Activated T-cell treated with anti-CD3 and anti-CD28 coated beads, Interleukin-2, amount 50 U/mL, for 4 hours (primary cell): Measurements from ENCODE around the gene RFTN2. TPM values are rescaled to one million over a fixed set of nuclear protein-coding genes. Genes with fewer than 3 reads are reported as not detected.

Source experiments
- total RNA-seq, 3 donors: library from RNA; stranded (reverse); gene quantifications; one replicate each; pipeline ENCODE4 v1.2.1, GENCODE V29; 2021

The RFTN2 gene
- total RNA-seq, 3 donors from 2014 or later = not detected

Other genes with a start within 250 kb of the RFTN2 start
- gene SF3B1, start 240.6 kb downstream of the RFTN2 start, total RNA-seq = 100 to 1,000 TPM; 242 to 249 (median 243) TPM
- gene COQ10B, start 222.0 kb downstream of the RFTN2 start, total RNA-seq = 10 to 100 TPM; 32.3 to 34.6 (median 32.7) TPM
- gene HSPD1, start 175.7 kb downstream of the RFTN2 start, total RNA-seq = 1,000 to 10,000 TPM; 1,165 to 1,393 (median 1,366) TPM
- 100 to 1,000 TPM; 452 to 521 (median 492) TPM for gene HSPE1, start 175.2 kb downstream of the RFTN2 start, total RNA-seq
- 10 to 100 TPM; 23.5 to 28.1 (median 23.8) TPM for gene MOB4, start 159.5 kb downstream of the RFTN2 start, total RNA-seq
- gene MARS2, start 29.8 kb upstream of the RFTN2 start, total RNA-seq = 10 to 100 TPM; 32.4 to 36.9 (median 34.7) TPM
- gene BOLL, start 109.7 kb upstream of the RFTN2 start, total RNA-seq = not detected
- 1 to 10 TPM in 2 of 3 donors, under 1 TPM in 1; 0.94 to 1.8 (median 1.2) TPM for gene PLCL1, start 129.0 kb upstream of the RFTN2 start, total RNA-seq